Astrocyte (in vitro differentiated cells and primary cell): ENCODE results near the gene SETD7. TPM values are rescaled to one million over a fixed set of nuclear protein-coding genes. Genes with fewer than 3 reads are reported as not detected.

ENCODE experiments used
- DNase-seq: peaks from one replicate; pipeline ENCODE4 v3.0.0-alpha.2; 2010; ENCODE audit warnings: low read depth
- FAIRE-seq: peaks from 2 replicates; lab custom pipeline; 2011; peaks lifted over from hg19 to GRCh38; lab: Jason Lieb, UNC
- H2AFZ ChIP-seq: 2 replicates; pipeline ENCODE4 v1.6.0; 2012; ENCODE audit warnings: low read depth, low read length, inconsistent platforms
- H3K27ac ChIP-seq: 2 replicates; pipeline ENCODE4 v1.5.1; 2011; ENCODE audit warnings: low read depth, low read length, inconsistent platforms
- H3K27me3 ChIP-seq: 2 replicates; pipeline ENCODE4 v1.6.0; 2011; ENCODE audit warnings: low read length, inconsistent platforms; ENCODE audit not compliant: insufficient read depth
- H3K36me3 ChIP-seq: 2 replicates; pipeline ENCODE4 v1.5.1; 2011; ENCODE audit warnings: low read length, inconsistent platforms; ENCODE audit not compliant: insufficient read depth
- H3K4me1 ChIP-seq: 2 replicates; pipeline ENCODE4 v1.5.1; 2011; ENCODE audit warnings: low read length, inconsistent platforms; ENCODE audit not compliant: insufficient read depth
- H3K4me2 ChIP-seq: 2 replicates; pipeline ENCODE4 v1.6.0; 2012; ENCODE audit warnings: low read length, inconsistent platforms
- H3K4me3 ChIP-seq: 2 replicates; pipeline ENCODE4 v1.5.1; 2011; ENCODE audit warnings: low read depth, mild to moderate bottlenecking, low read length, inconsistent platforms; ENCODE audit not compliant: insufficient read depth
- H3K79me2 ChIP-seq: 2 replicates; pipeline ENCODE4 v1.6.0; 2012; ENCODE audit warnings: mild to moderate bottlenecking, low read length, inconsistent platforms; ENCODE audit not compliant: insufficient read depth
- H3K9ac ChIP-seq: 2 replicates; pipeline ENCODE4 v1.6.0; 2012; ENCODE audit warnings: mild to moderate bottlenecking, low read length, inconsistent platforms
- H3K9me3 ChIP-seq: 2 replicates; pipeline ENCODE4 v1.5.1; 2012; ENCODE audit warnings: low read depth, mild to moderate bottlenecking, low read length, inconsistent platforms; ENCODE audit not compliant: insufficient read depth
- H4K20me1 ChIP-seq: 2 replicates; pipeline ENCODE4 v1.6.0; 2012; ENCODE audit warnings: low read length, inconsistent platforms; ENCODE audit not compliant: insufficient read depth
- H3K27ac Mint-ChIP-seq: one replicate; pipeline ENCODE4 v1.8.0; 2021; ENCODE audit warnings: mild to moderate bottlenecking, mixed read lengths; ENCODE audit not compliant: unreplicated experiment
- H3K27me3 Mint-ChIP-seq: one replicate; pipeline ENCODE4 v1.8.0; 2021; ENCODE audit warnings: low read depth, mixed read lengths; ENCODE audit not compliant: unreplicated experiment
- H3K36me3 Mint-ChIP-seq: one replicate; pipeline ENCODE4 v1.8.0; 2021; ENCODE audit warnings: low read depth, mixed read lengths; ENCODE audit not compliant: unreplicated experiment
- H3K4me1 Mint-ChIP-seq: one replicate; pipeline ENCODE4 v1.8.0; 2021; ENCODE audit warnings: low read depth, mixed read lengths; ENCODE audit not compliant: unreplicated experiment
- H3K4me3 Mint-ChIP-seq: one replicate; pipeline ENCODE4 v1.8.0; 2021; ENCODE audit warnings: mild to moderate bottlenecking, moderate library complexity, mixed read lengths; ENCODE audit not compliant: unreplicated experiment
- H3K9me3 Mint-ChIP-seq: one replicate; pipeline ENCODE4 v1.8.0; 2021; ENCODE audit warnings: mild to moderate bottlenecking, mixed read lengths; ENCODE audit not compliant: unreplicated experiment
- CTCF ChIP-seq: IDR thresholded peaks from 2 replicates; pipeline ENCODE4 v1.5.1; 2011; ENCODE audit warnings: low read depth, mild to moderate bottlenecking, inconsistent platforms, low read length, moderate library complexity; ENCODE audit not compliant: insufficient read depth
- EZH2 ChIP-seq: IDR thresholded peaks from 2 replicates; pipeline ENCODE4 v1.6.1; 2012; ENCODE audit warnings: mild to moderate bottlenecking, low read length, inconsistent platforms; ENCODE audit not compliant: insufficient read depth
- total RNA-seq: library from RNA; stranded (reverse); gene quantifications from 2 replicates; pipeline ENCODE4 v1.2.1, GENCODE V29; 2021

SETD7 gene
- total RNA-seq, 1 donor from 2014 or later = 55.0 TPM

DNA sequence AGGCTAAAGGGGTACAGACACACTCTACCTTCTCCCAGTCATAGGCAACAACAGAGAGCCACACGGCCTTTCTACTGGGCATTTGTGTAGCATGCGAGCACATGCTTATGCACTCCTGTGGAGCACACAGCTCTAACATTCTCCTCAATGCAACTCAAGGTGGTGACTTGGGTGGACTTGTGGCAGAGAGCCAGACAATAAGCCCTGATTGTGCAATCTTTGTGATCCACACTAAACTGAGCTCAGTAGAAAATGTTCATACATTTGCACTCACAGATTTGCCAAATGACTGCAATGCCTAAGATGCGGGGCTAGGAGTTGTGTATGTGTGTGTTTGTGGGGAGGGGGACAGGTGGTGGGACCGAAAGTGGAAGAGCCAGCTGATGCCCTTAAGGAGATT is 31.4 kb upstream of the SETD7 start:
- no peak overlapping the region for H3K4me3 Mint-ChIP-seq
- Histone ChIP-seq H4K20me1 (no peaks in the 10 kb centered on the region), H3K27me3 (no peaks in the 10 kb centered on the region), H3K79me2 (no peaks in the 10 kb centered on the region), H3K4me3 (no peak overlapping the region), H3K36me3 (no peaks in the 10 kb centered on the region), H3K9ac (no peak overlapping the region), H3K4me1 (no peaks in the 10 kb centered on the region), H2AFZ (no peak overlapping the region), H3K27ac (no peak overlapping the region), H3K4me2 (no peak overlapping the region), H3K9me3 (no peaks in the 10 kb centered on the region)
- H3K27me3 Mint-ChIP-seq = peaks cover 7% of the 10 kb centered on the region
- FAIRE-seq (no peak), DNase-seq (no peak)
- H3K27ac Mint-ChIP-seq = peak overlapping the region; percentile 19
- H3K9me3 Mint-ChIP-seq = peaks cover 3% of the 10 kb centered on the region
- peaks cover under 1% of the 10 kb centered on the region for H3K4me1 Mint-ChIP-seq
- no peaks in the 10 kb centered on the region for H3K36me3 Mint-ChIP-seq
- TF ChIP-seq CTCF = no peak

- Histone ChIP-seq H3K79me2 (no peaks in the 10 kb centered on the region), H3K4me3 (no peak overlapping the region), H2AFZ (no peak overlapping the region), H3K36me3 (no peaks in the 10 kb centered on the region), H3K27me3 (no peaks in the 10 kb centered on the region), H3K9me3 (no peaks in the 10 kb centered on the region), H3K4me1 (no peaks in the 10 kb centered on the region), H4K20me1 (no peaks in the 10 kb centered on the region), H3K9ac (no peak overlapping the region), H3K27ac (no peak overlapping the region), H3K4me2 (no peak overlapping the region)
- TF ChIP-seq EZH2 = no peak
- Mint-ChIP-seq H3K4me3 (no peak overlapping the region), H3K27ac (no peak overlapping the region), H3K9me3 (peaks cover 3% of the 10 kb centered on the region), H3K27me3 (peaks cover 8% of the 10 kb centered on the region), H3K4me1 (no peaks in the 10 kb centered on the region), H3K36me3 (no peaks in the 10 kb centered on the region)
- FAIRE-seq (no peak), DNase-seq (no peak)
Measured at GRCh38 chr4:139585473-139585872, 29.5 kb upstream of the SETD7 start.

DNA sequence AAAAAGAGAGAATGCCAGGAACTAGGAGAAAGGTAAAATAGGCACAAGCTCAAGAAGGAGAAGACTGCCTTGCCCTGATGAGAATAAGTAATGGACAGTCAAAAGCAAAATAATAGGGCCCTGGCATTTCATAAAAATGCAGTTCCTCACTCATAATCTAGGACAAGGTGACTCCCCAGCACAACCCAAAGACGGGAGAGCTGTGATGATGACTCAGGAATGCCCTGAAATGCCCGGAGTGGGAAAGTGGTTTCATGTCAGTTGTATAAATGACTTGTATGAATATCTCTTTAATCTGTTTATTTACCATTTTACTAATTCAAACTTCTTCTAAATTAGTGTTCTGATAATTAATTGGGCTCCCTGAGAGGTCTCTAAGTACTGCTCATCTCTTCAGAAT is 28.8 kb upstream of the SETD7 start:
- Mint-ChIP-seq H3K9me3 (peaks cover 3% of the 10 kb centered on the region), H3K36me3 (no peaks in the 10 kb centered on the region), H3K4me1 (no peaks in the 10 kb centered on the region), H3K4me3 (no peak overlapping the region), H3K27ac (no peak overlapping the region), H3K27me3 (peaks cover 9% of the 10 kb centered on the region)
- Histone ChIP-seq H3K4me2 (no peak overlapping the region), H2AFZ (no peak overlapping the region), H3K4me1 (no peaks in the 10 kb centered on the region), H3K27me3 (no peaks in the 10 kb centered on the region), H3K9ac (no peak overlapping the region), H3K36me3 (no peaks in the 10 kb centered on the region), H3K27ac (no peak overlapping the region), H3K4me3 (no peak overlapping the region), H3K9me3 (no peaks in the 10 kb centered on the region), H4K20me1 (no peaks in the 10 kb centered on the region), H3K79me2 (no peaks in the 10 kb centered on the region)
- DNase-seq = no peak
- no peak for TF ChIP-seq CTCF
- TF ChIP-seq EZH2 = no peak
- no peak for FAIRE-seq
